Measurements from ENCODE around the gene KEL.

GRCh38 chr7:142927949-142928348 lies 34.2 kb downstream of the KEL start:
- TF ChIP-seq CEBPB (IDR thresholded peaks at IDR 0.05; ENCODE audit: low read depth, low read length): no peak
- no peak for TF ChIP-seq POLR2A (IDR thresholded peaks at IDR 0.05; ENCODE audit: low read depth, low read length)
